Spleen (tissue), 11 donors: ENCODE measurements around the gene RNF207. TPM values are rescaled to one million over a fixed set of nuclear protein-coding genes. Genes with fewer than 3 reads are reported as not detected.

Experiments
- DNase-seq: peaks from one replicate; pipeline ENCODE4 v3.0.0-alpha.2; 2020
- H3K27ac ChIP-seq, 8 donors: fragments of 200-600 bp; sonication (generic) in 7 of 8; 1 replicate in 4 of 8; 2 replicates in 4 of 8; pipeline versions ENCODE4 v1.5.0 to v1.8.0; 2016 to 2021; ENCODE audit warnings: inconsistent platforms in 4 of 8, mild to moderate bottlenecking in 4 of 8, moderate library complexity in 1 of 8
- H3K27me3 ChIP-seq, 7 donors: fragments of 200-600 bp; sonication (generic) in 6 of 7; replicated peaks in 1 of 7; 1 replicate in 4 of 7; 2 replicates in 3 of 7; pipeline versions ENCODE4 v1.5.0 to v1.8.0; 2016 to 2021; ENCODE audit warnings: inconsistent platforms in 3 of 7, mild to moderate bottlenecking in 1 of 7
- H3K36me3 ChIP-seq, 6 donors: fragments of 200-600 bp; sonication (generic) in 5 of 6; 1 replicate in 4 of 6; 2 replicates in 2 of 6; pipeline versions ENCODE4 v1.5.0 to v1.8.0; 2016 to 2021; ENCODE audit warnings: inconsistent platforms in 2 of 6
- H3K4me1 ChIP-seq, 6 donors: fragments of 200-600 bp; sonication (generic) in 5 of 6; 1 replicate in 3 of 6; 2 replicates in 3 of 6; pipeline versions ENCODE4 v1.5.0 to v1.8.0; 2016 to 2021; ENCODE audit warnings: inconsistent platforms in 3 of 6
- H3K4me3 ChIP-seq, 8 donors: fragments of 200-600 bp; sonication (generic) in 7 of 8; 1 replicate in 4 of 8; 2 replicates in 4 of 8; pipeline versions ENCODE4 v1.5.0 to v1.8.0; 2016 to 2021; ENCODE audit warnings: inconsistent platforms in 4 of 8, mild to moderate bottlenecking in 4 of 8, moderate library complexity in 2 of 8
- H3K9me3 ChIP-seq, 8 donors: fragments of 200-600 bp; sonication (generic) in 7 of 8; 1 replicate in 4 of 8; 2 replicates in 4 of 8; pipeline versions ENCODE4 v1.5.0 to v1.8.0; 2016 to 2021; ENCODE audit warnings: inconsistent platforms in 4 of 8
- POLR2A ChIP-seq, 3 donors: fragments of 450-650 bp; IDR thresholded peaks; one replicate each; pipeline ENCODE4 v1.5.1; 2017; ENCODE audit warnings: antibody characterized with exemption in 3 of 3, mild to moderate bottlenecking in 1 of 3
- POLR2AphosphoS5 ChIP-seq, 3 donors: sonication (generic); formaldehyde crosslinking; IDR thresholded peaks; one replicate each; pipeline ENCODE4 v1.5.1; 2017; ENCODE audit warnings: antibody characterized with exemption in 3 of 3
- WGBS, 5 donors: extraction: QIAGEN DNeasy Blood & Tissue Kit in 3 of 5; methylation state at CpG; one replicate each; pipeline versions ENCODE4 v1.1.5 to v1.1.7; 2013 to 2018; 5-methylcytosine and 5-hydroxymethylcytosine counted together
- intact Hi-C: fragments of 100-400 bp; cut with DNase I; formaldehyde crosslinking; loops from one replicate; pipeline ENCODE4 v1.15.0; 2023; ENCODE audit warnings: low total_unique reads
- polyA plus RNA-seq, 3 donors: library from polyadenylated mRNA; stranded (reverse); fragments of 200-250 nt; gene quantifications; one replicate each; pipeline ENCODE4 v1.2.1, GENCODE V29; 2013
- total RNA-seq, 7 donors: library from RNA; depleted of rRNA in 3 of 7; stranded (reverse); fragments of >200 nt in 3 of 7; fragmentation: NEBNext Ultra II Directional in 4 of 7; extraction: Animal tissue kit (Norgen Biotek cat#: 25700) in 4 of 7; gene quantifications; one replicate each; pipeline versions ENCODE4 v1.1.0 to v1.2.1, GENCODE V29; 2016 to 2021
- TF ChIP-seq, protein P1 (sequence below), 11 experiments: fragments of 200-600 bp in 7 of 11; fragments of 450-650 bp in 4 of 11; sonication (generic) in 4 of 11; IDR thresholded peaks in 8 of 11; conservative IDR thresholded peaks in 3 of 11; 1 replicate in 7 of 11; 2 replicates in 4 of 11; pipeline versions ENCODE4 v1.4.0 to v1.8.0; 2016 to 2021; ENCODE audit warnings: antibody characterized with exemption in 11 of 11, inconsistent platforms in 4 of 11, mild to moderate bottlenecking in 1 of 11
- donor health status: healthy with polysubstance abuse.
- donor health status: DM: no; HTN: no; CAD: no; lungs with moderate emphysema.
- donor health status: DM: no; HTN: no; CAD: no.
- donor health status: Bipolar disorder and iron deficiency.
- donor health status: healthy.
- donor health status: DM: no; HTN: no; CAD: no.
- donor health status: DM: yes; HTN: yes; CAD: no.

The RNF207 gene
- total and polyA plus RNA-seq, 10 donors: 2.8 to 12.5 (median 6.3) TPM

DNA sequence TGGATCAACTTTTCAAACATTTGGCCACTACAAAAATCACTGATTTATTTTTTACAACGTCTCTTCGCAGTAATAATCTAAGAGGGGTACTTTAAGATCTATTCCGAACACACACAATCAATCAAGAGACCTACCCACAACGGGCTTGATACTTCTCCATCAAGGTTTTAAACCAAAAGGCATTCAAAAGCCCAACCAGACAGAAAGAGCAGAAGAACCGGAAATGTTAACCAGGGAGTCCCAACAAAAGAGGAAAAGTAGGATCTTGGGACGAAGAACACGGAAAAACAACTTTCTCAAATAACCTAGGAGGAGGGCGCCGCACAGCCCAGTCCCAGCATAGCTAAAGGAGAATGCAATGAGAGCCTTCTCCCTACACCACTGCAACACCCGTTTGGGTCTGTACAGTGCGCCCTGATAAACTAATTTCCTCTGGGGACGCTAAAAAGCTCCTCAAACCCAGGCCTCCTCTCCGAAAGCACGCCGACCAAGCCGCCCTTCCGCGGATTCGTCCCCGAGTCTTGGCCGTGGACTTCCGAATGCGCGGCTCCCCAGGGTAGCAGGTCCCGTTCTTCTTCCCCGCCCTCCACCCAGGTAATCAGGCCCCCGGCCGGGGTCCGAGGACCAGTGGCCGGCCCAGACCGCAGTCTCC, 7.1 kb upstream of the RNF207 start:
- DNase-seq: no peak
- Histone ChIP-seq H3K36me3 (peaks cover 3 to 39% (median 36%) of the 10 kb centered on the region in 6 donors), H3K27ac (peak overlapping the region; percentile 70 to 90 (median 84)), H3K27me3 (peaks cover 0 to 5% (median 0%) of the 10 kb centered on the region in 7 donors), H3K9me3 (no peaks in the 10 kb centered on the region), H3K4me3 (peak overlapping the region; percentile 76 to 100 (median 96)), H3K4me1 (peaks cover 18 to 57% (median 43%) of the 10 kb centered on the region in 6 donors)
- WGBS, 5 donors: 0 to 1% (median 1%) methylated on average over 22 to 31 of the region's 31 CpGs
- TF ChIP-seq POLR2A (IDR thresholded peaks at IDR 0.05): no peak
- TF ChIP-seq, protein P1, sequence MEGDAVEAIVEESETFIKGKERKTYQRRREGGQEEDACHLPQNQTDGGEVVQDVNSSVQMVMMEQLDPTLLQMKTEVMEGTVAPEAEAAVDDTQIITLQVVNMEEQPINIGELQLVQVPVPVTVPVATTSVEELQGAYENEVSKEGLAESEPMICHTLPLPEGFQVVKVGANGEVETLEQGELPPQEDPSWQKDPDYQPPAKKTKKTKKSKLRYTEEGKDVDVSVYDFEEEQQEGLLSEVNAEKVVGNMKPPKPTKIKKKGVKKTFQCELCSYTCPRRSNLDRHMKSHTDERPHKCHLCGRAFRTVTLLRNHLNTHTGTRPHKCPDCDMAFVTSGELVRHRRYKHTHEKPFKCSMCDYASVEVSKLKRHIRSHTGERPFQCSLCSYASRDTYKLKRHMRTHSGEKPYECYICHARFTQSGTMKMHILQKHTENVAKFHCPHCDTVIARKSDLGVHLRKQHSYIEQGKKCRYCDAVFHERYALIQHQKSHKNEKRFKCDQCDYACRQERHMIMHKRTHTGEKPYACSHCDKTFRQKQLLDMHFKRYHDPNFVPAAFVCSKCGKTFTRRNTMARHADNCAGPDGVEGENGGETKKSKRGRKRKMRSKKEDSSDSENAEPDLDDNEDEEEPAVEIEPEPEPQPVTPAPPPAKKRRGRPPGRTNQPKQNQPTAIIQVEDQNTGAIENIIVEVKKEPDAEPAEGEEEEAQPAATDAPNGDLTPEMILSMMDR (IDR thresholded peaks at IDR 0.05 in 8 of 11, conservative IDR thresholded peaks at IDR 0.05 in 3 of 11): no peak
- no peak for TF ChIP-seq POLR2AphosphoS5 (IDR thresholded peaks at IDR 0.05)
- intact Hi-C loops: no loop called here

DNA sequence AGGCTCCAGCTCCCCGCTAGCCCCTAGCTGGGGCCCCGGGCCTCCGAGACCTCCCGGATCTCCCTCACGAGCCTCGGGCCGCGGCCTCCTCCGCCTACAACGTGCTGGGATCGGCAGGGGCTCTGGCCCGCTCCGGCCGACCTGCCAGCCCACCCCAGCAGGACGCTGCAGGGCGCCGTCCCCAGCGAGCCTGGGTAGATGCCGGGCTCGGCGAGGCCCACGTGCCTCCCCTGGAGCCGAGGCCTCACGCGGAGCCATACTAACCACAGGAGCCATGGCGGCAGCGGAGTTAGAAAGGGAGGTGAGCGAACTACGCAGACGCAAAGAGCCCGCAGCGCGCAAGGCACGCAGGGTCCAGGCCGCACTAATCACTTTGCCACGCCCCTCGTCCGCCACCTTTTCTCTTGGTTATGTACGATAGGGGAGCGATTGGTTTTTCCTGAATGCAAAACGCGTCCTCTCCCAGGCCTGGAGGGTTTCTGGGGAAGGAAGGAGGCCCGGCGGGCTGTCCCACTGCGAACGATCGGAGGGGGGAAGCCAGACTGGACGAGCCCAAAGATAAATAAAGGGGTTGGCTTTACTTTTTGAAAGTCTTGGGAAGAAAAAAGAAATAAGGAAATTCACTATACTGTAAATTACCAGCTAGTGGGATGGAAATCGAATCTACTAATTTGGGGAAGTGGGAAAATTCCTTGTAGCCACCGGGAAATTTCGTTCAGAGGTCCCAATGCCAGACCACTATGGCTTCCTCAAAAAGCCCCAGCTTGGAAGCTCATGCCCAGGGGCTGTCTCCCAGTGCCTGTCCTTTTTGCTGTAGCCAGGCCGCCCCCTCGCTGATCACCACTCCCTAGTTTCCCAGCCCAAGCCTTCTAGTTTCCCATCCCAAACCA, 6.4 kb upstream of the RNF207 start, which contains the start of gene RPL22:
RPL22 (minus strand) TSS at position 298 of the 890 bp plus-strand sequence; CDS start at position 276, 22 bp downstream.
- TF ChIP-seq, protein P1 (IDR thresholded peaks at IDR 0.05 in 8 of 11, conservative IDR thresholded peaks at IDR 0.05 in 3 of 11): peak in 2 of 11 experiments; percentile 5 to 32
- TF ChIP-seq POLR2AphosphoS5 (IDR thresholded peaks at IDR 0.05): peak; percentile 93 to 96 (median 96)
- TF ChIP-seq POLR2A (IDR thresholded peaks at IDR 0.05): peak in 2 of 3 donors; percentile 38 to 52
- intact Hi-C loops: no loop called here
- Histone ChIP-seq H3K4me1 (peaks cover 18 to 57% (median 40%) of the 10 kb centered on the region in 6 donors), H3K27me3 (peaks cover 0 to 5% (median 0%) of the 10 kb centered on the region in 7 donors), H3K27ac (peak within 1 kb of the TSS; percentile 70 to 90 (median 84)), H3K9me3 (no peaks in the 10 kb centered on the region), H3K36me3 (peaks cover 3 to 31% (median 29%) of the 10 kb centered on the region in 6 donors), H3K4me3 (peak within 1 kb of the TSS; percentile 76 to 100 (median 96))
- peak; percentile 99 for DNase-seq
- 1 to 3% (median 2%) methylated on average over 26 to 53 of the region's 53 CpGs for WGBS, 5 donors

DNA sequence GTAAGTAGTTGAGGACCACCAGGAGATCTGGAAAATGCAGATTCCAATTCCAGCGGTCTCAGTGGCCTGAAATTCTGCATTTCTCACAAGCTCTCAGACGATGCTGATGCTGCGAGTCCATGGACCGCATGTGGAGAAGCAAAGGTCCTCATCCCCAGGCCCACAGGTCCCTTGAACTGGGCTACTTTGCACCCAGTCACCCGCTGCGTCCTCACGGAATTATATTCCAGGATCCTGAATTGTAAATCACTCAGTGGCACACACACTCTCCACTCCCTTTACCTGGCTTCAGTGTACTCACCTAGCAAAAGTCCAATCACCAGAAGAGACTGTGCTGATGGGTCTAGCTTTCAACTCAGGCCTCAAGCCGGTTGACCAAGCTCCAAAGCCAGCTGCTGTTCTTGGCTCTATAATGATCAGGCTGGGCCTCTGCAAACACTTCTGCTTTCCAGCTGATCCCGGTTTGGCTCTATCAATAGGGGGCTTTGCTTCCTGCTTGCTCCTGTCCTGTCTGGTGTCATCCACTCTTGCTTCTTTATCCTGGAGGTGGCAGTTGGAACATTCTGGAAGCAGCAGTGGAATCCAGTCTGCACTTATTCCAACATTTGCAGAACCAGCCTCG, 5.6 kb upstream of the RNF207 start:
- Histone ChIP-seq H3K9me3 (no peaks in the 10 kb centered on the region), H3K27me3 (peaks cover 0 to 12% (median 3%) of the 10 kb centered on the region in 7 donors), H3K4me1 (peaks cover 24 to 57% (median 43%) of the 10 kb centered on the region in 6 donors), H3K4me3 (peak overlapping the region; percentile 76 to 100 (median 96)), H3K27ac (peak overlapping the region; percentile 70 to 90 (median 84)), H3K36me3 (peaks cover 3 to 24% (median 21%) of the 10 kb centered on the region in 6 donors)
- DNase-seq: no peak
- intact Hi-C loops: no loop called here
- TF ChIP-seq, protein P1 (IDR thresholded peaks at IDR 0.05 in 8 of 11, conservative IDR thresholded peaks at IDR 0.05 in 3 of 11): no peak
- no peak for TF ChIP-seq POLR2A (IDR thresholded peaks at IDR 0.05)
- TF ChIP-seq POLR2AphosphoS5 (IDR thresholded peaks at IDR 0.05): no peak
- 74 to 79% (median 77%) methylated on average over 10 of the region's 10 CpGs for WGBS, 5 donors
